Left kidney (tissue), 2 donors: Measurements from ENCODE around the gene ZNF385C. TPM values are rescaled to one million over a fixed set of nuclear protein-coding genes. Genes with fewer than 3 reads are reported as not detected.
"Not testable (repeated sequence)": the region's sequence is repeated elsewhere in the genome, so short reads cannot be mapped to it uniquely, and the experiment has no call there.

Experiments
- DNase-seq: peaks from one replicate; pipeline ENCODE4 v3.0.0-alpha.2; 2013
- polyA plus RNA-seq: library from polyadenylated mRNA; unstranded; fragments of 120-200 nt; gene quantifications from one replicate; pipeline ENCODE4 v1.2.1, GENCODE V29; 2013; ENCODE audit not compliant: insufficient read length

The ZNF385C gene
- polyA plus RNA-seq, 1 donor = 9.6 TPM

DNA sequence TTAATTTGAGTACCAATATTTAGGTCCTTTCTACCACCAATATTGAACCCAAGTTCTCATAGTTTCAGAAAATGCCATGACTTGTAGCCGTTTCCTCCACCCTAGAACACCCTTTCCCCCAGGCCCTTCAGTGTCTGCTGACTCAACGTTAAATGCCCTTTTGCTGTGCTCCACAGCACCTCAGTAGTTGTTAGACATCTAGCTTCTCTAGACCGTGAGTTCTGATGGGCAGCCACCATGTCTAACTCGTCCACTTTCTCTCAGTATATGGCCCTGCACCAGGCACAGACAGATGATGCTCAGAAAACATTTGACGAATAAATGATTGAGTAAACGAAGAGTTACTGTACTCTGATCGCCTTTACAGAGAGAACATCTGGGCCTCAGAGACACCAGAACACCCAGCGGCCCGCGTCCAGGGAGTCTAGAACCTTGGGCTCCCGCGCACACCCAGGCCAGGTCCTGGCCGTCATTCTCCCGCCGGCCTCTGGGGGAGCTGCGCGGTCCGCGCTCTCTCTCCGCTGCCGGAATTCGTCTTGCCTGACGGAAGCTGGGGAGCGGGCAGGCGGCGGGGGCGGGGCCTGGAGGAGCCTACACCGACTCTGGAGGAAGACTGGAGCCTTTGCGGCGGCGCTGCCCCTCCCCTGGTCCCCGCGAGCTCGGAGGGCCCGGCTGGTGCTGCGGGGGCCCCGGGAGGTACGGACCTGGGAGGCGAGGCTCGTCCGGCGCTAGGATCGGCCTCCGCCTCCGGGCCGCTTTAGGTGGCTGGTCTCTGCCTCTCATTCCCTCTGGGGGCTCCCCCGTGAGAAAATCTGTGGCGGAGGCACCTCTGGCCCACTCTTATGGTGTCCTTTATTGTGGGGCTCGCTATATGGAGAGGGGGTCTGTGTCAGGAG, 78.5 kb downstream of the ZNF385C start, which contains the start of gene NKIRAS2:
Gene NKIRAS2 (plus strand): TSS at position 582 of the 896 bp plus-strand sequence. CDS start 1,488 bp downstream, outside the sequence.
- peak; percentile 87 for DNase-seq

GRCh38 chr17:42018988-42019387, 79.3 kb downstream of the ZNF385C start:
- DNase-seq = no peak

DNA sequence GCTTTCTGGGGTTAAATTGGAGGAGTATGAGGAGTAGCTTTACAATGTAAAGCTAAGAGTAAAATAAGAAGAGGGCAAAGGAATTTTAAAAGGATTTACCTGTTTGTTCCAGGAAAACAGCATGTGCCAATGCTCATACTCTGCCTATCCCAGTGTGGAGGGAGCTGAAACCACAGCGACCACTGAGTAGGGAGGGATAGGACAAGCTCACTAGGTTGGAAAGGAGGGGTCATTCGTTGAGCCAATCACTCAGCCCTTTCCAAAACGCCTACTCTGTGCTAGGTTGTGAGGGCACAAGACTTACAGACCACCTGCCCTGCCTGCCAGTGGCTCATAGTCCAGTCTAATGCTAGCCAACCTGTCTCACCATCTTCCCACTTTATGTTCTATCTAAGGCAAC, 79.9 kb downstream of the ZNF385C start:
- DNase-seq = no peak

- DNase-seq = no peak
Observed at GRCh38 chr17:42017866-42018200, 80.4 kb downstream of the ZNF385C start.

DNA sequence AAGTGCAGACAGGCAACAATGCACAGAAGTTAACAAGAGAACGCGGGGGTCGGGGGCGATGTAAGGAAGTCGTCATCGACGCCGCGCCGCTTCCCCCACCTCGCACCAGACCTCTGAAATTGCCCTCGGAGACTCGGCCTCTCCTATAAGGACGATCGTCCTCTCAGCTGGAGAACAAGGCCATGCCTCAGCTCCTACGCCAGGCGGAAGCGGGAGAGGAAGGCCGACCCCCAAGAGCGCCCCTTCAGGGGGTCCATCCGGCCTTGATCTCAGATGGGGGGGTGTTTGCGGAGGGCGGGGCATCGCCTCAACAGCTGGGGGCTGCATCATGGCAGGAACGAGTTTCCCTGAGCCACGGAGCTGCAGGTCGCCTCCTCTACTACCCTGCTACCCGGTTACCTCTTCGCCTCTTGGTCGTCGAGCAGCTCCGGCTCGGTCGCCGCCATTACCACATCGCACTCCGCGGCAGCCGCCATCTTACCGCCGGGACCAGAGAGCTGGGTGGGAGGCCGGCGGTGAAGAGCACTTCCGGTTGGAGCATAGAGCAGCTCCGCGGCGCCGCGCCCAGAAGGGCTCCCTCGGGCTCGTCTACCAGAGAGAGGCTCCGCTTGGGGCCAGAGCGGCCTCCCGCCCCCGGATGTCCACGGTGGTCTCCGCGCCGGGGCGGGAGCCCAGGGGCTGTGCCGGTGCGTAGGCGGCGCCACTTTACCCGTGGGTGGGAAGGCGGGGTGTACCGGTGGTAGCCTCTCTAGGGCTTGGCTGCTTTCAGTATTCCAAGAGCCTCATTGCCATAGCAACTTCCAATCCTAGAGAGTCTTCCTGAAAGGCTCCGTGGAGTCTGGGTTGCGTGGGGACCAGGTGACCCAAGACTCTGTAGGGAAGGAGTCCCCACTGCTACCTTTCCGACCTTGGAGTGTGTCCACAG, 81.1 kb downstream of the ZNF385C start, which contains the start of gene DNAJC7:
Gene DNAJC7 (minus strand): TSS at position 499 of the 925 bp plus-strand sequence. CDS start 23 bp downstream, at position 476.
- peak; percentile 90 for DNase-seq

DNA sequence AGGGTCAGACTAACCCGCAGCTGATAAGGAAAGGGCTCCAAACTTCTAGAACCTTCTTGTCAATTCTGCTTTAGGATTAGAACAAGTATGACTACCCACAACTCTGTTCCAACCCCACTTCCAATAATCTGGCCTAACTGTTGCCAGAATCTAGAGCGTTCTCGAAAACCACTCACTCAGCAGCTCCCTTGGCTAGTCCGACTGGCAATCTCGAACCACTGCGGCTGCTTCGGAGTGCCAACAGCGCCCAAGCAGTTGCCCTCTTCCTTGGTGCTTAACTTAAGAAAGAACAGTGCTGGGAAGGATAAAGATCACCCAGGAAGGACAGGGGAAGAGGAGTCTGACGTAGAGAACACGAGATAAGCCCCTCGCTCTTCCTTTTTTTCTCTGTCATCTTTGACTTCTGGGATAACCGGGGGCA, 81.9 kb downstream of the ZNF385C start:
- DNase-seq = no peak

DNA sequence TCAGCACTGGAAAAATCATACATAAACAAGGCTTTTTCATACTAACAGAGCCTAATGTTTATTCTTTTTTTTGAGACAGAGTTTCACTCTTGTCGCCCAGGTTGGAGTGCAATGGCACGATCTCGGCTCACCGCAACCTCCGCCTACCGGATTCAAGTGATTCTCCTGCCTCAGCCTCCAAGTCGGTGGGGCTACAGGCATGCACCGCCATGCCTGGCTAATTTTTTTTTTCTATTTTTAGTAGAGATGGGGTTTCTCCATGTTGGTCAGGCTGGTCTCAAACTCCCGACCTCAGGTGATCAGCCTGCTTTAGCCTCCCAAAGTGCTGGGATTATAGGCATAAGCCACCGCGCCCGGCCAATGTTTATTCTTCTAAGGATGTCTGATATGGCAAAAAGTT, 84.5 kb downstream of the ZNF385C start:
- not testable (repeated sequence) for DNase-seq

DNA sequence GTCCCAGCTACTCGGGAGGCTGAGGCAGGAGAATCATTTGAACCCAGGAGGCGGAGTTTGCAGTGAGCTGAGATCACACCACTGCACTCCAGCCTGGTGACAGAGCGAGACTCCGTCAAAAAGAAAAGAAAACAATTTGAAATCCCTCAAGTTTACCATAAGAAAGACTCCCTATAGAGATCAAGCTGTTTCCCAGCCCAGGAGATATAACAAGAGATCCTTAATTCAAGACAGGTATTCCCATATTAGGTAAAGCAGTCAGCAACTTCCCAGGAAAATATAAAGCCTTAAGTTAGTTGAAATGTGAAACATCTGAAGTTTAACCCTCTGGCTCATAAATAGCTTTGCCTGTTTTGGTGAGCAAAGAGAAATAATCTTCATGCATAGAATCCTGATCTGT, 85.9 kb downstream of the ZNF385C start:
- not testable (repeated sequence) for DNase-seq

DNA sequence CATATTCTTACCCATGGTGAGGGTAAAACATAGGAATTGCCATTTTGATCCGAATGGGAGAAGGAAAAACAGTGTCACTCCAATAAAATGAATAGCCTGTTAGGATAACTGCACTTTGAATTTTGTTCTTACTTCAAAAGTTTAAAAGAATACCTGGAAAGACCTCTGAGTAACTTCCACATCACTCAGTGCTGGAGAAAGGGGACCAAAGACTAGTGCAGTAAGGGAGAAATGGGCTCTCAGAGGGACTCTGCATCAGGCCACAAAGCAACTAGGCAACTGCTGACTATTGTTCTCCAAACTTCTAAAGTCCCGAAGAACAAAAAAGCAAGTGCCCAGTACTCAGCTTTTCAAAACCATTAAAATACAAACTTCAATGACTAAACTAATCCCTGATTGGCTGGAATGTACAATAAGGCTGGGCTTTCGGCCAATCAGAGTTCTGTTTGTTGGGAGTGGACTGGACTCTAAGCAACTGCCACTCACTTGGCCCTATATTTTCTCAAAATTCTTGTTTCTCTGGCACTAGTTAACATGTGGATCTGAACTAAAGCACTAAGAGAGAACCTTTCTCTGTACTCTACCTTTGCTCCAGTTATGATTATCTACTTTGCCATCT, 87.3 kb downstream of the ZNF385C start:
- no peak for DNase-seq

- DNase-seq = not testable (repeated sequence)
Observed at GRCh38 chr17:42010266-42010680, 88.0 kb downstream of the ZNF385C start.

DNA sequence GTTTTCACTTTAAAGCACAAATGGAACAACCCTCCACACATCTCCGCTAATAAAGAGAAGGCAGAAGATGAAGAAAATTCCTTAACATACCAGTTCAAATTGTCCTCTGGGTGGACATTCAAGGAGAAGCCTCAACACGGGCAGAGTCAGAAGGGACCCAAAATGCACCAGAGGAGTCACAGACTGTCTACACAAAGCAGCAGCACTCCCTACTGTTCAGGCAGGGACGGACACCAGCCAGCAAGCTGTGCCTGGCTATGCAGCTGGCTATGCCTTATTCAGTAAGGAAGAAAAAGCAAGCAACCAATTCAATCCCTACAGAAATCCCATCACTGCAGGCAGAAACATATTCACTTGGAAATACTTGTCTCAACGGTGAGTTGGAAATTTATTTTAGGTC, 89.1 kb downstream of the ZNF385C start:
- DNase-seq = no peak

DNA sequence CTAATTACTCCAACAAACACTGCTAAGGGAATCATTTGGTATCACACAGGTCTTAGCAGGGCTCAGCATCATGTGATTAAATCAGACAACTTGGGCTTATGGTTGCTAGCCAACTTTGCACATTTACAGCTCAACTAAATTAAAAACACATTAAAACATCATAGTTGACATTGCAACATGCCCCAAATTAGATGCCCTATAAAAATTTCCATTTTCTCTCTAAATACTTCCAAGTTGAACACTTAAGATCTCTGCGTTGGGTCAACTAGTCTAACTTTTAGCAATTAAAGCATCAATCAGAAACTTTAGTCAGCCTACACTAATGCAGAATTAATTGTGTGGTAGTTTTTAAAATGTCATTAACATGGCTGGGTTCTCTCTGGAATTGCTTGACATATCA, 93.1 kb downstream of the ZNF385C start:
- DNase-seq = no peak

- no peak for DNase-seq
Observed at GRCh38 chr17:42002792-42003301, 95.4 kb downstream of the ZNF385C start.

- DNase-seq = no peak
Observed at GRCh38 chr17:42002175-42002791, 96.0 kb downstream of the ZNF385C start.

- no peak for DNase-seq
Observed at GRCh38 chr17:42001729-42002128, 96.5 kb downstream of the ZNF385C start.

DNA sequence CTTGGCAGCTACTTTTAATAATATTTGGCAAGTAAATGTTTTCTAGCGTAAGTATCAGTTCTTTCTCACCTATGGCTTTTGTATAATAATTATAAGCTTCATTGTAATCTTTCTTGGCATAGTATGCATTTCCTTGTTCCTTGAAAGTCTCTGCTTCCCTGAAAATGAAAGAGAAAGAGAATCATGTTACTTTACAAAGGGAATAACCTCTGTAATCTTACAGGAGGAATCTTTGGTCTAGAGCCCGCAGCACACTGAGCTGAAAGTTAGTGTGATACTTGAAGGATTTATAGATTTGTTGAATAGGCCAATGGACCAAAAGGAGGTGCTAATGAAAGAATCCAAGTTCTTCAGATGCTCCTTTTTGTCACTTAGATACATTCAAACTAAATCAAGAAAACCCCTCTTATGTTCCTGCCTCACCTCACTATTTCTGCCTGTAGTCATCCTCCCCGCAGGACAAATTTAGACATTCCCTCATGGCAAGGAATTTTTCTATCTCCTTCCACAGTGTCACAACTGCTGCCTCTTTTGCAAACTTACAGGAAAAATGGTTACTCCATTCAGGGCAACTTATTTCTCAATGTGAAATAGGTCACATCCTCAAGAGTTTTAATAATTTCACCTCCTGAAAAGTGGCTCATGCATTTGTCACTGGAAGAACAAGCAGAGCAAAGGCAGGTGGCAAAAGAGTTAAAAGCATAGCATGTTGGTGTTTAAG, 97.7 kb downstream of the ZNF385C start:
- DNase-seq = no peak

GRCh38 chr17:41998497-41998896, 99.8 kb downstream of the ZNF385C start:
- DNase-seq = no peak

- DNase-seq = no peak
Observed at GRCh38 chr17:41996855-41997164, 101.5 kb downstream of the ZNF385C start.

DNA sequence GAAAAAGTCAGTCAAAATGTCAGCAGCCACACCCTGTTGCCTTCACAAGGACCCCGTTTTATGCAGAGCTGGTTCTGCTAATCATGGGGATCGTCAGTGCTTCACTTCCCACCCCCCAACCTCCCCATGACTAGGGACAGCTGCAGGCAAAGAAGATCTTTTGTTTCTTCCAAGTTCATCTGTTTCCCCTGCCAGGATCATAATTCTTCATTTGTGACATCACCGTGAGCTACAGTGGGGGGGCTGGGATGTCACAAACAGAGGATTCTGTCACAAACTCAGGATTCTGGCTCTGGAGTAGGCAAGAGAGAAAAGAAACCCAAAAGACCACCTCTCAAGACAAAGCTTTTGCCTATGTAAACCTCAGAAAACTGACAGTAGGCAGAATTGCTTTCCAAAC, 105.7 kb downstream of the ZNF385C start:
- no peak for DNase-seq

DNA sequence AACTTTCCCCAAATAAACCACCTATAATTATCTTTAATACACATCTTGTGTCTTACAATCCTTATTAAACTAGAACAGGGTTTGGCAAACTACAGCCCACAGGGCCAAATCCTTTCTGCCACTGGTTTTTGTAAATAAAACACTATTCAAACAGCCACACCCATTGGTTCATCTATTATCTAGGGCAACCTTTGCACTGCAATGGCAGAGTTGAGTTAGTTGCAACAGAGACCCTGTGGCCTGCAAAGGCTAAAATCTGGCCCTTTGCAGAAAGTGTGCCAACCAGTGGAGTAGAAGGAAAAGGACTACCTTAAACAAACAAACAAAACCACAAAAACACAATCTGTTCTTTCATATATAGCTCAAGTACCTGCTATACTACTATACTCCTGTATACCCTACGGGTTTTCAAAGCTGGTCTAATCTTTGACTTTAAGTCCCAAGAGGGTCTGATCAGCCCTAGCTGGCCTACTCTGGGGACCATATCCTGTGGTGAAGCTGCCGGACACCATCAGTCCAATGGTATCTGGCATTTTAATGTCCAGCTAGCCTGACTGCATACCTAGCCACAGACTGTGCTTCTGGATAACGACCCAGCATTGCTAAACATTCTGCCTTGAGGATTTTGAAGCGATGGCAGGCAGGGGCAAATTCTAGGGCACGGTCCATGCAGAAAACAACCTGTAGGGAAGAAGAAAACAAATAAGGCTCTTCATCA, 108.4 kb downstream of the ZNF385C start:
- no peak for DNase-seq
